GM12891 (cell line): ENCODE data around the gene RWDD2A.
"Not testable (repeated sequence)": the region's sequence is repeated elsewhere in the genome, so short reads cannot be mapped to it uniquely, and the experiment has no call there.

Experiments
- DNase-seq: peaks from one replicate; pipeline ENCODE4 v3.0.0; 2011; ENCODE audit warnings: low spot score; ENCODE audit not compliant: insufficient read length
- FAIRE-seq: peaks from 2 replicates; lab custom pipeline; 2011; peaks lifted over from hg19 to GRCh38; lab: Jason Lieb, UNC
- PAX5 ChIP-seq: IDR thresholded peaks from 2 replicates; pipeline ENCODE4 v1.6.1; 2011; ENCODE audit warnings: low read length, moderate library complexity, mild to moderate bottlenecking; ENCODE audit not compliant: insufficient read depth, severe bottlenecking
- POLR2A ChIP-seq: IDR thresholded peaks from 2 replicates; pipeline ENCODE4 v1.6.1; 2011; ENCODE audit warnings: low read depth, low read length, control low read depth
- POLR2AphosphoS5 ChIP-seq: IDR thresholded peaks from 2 replicates; pipeline ENCODE4 v1.6.1; 2011; ENCODE audit warnings: low read depth, low read length, control low read depth
- POU2F2 ChIP-seq: IDR thresholded peaks from 2 replicates; pipeline ENCODE4 v1.6.1; 2011; ENCODE audit warnings: low read depth, mild to moderate bottlenecking, control low read depth, low read length, moderate library complexity
- SPI1 ChIP-seq: IDR thresholded peaks from 2 replicates; pipeline ENCODE4 v1.6.1; 2011; ENCODE audit warnings: low read depth, low read length, control low read depth
- TAF1 ChIP-seq: IDR thresholded peaks from 2 replicates; pipeline ENCODE4 v1.6.1; 2011; ENCODE audit warnings: low read depth, low read length, control low read depth

RWDD2A gene

GRCh38 chr6:83180426-83180950 is 12.7 kb upstream of the RWDD2A start:
- TF ChIP-seq SPI1 (no peak), PAX5 (no peak), TAF1 (no peak), POLR2A (no peak), POLR2AphosphoS5 (no peak), POU2F2 (no peak)
- FAIRE-seq (no peak), DNase-seq (no peak)

- TF ChIP-seq TAF1: no peak
- TF ChIP-seq POLR2AphosphoS5: no peak
- TF ChIP-seq SPI1: no peak
- TF ChIP-seq POLR2A: no peak
- no peak for TF ChIP-seq POU2F2
- TF ChIP-seq PAX5: no peak
- no peak for DNase-seq
- no peak for FAIRE-seq
Observed at GRCh38 chr6:83182114-83182513, 11.0 kb upstream of the RWDD2A start.

- no peak for DNase-seq
- TF ChIP-seq POLR2AphosphoS5: no peak
Observed at GRCh38 chr6:83183082-83183828, 9.9 kb upstream of the RWDD2A start.

GRCh38 chr6:83185096-83185495 is 8.1 kb upstream of the RWDD2A start:
- peak; percentile 59 for FAIRE-seq
- DNase-seq: no peak
- no peak for TF ChIP-seq POU2F2
- no peak for TF ChIP-seq POLR2A
- TF ChIP-seq PAX5: no peak
- no peak for TF ChIP-seq SPI1
- TF ChIP-seq TAF1: no peak
- no peak for TF ChIP-seq POLR2AphosphoS5

More at GRCh38 chr6:83183082-83183828, 9.9 kb upstream of the RWDD2A start:
- no peak for FAIRE-seq

- TF ChIP-seq POLR2AphosphoS5: no peak
- FAIRE-seq (no peak), DNase-seq (no peak)
Observed at GRCh38 chr6:83188501-83188900, 4.7 kb upstream of the RWDD2A start.

GRCh38 chr6:83190626-83191025 is 2.5 kb upstream of the RWDD2A start:
- no peak for TF ChIP-seq PAX5
- no peak for TF ChIP-seq POU2F2
- no peak for TF ChIP-seq SPI1
- TF ChIP-seq POLR2A: no peak
- TF ChIP-seq POLR2AphosphoS5: no peak
- no peak for TF ChIP-seq TAF1
- FAIRE-seq (no peak), DNase-seq (no peak)

GRCh38 chr6:83191974-83192373 is 1.2 kb upstream of the RWDD2A start:
- FAIRE-seq: not testable (repeated sequence)

GRCh38 chr6:83192456-83192855 is 701 bp upstream of the RWDD2A start:
- FAIRE-seq (peak; percentile 23), DNase-seq (no peak)
- TF ChIP-seq POU2F2 (no peak), SPI1 (no peak), POLR2A (no peak), PAX5 (no peak), TAF1 (no peak), POLR2AphosphoS5 (no peak)

More at GRCh38 chr6:83191974-83192373, 1.2 kb upstream of the RWDD2A start:
- not testable (repeated sequence) for DNase-seq

GRCh38 chr6:83193747-83194566 is 800 bp downstream of the RWDD2A start:
- DNase-seq (peak; percentile 21), FAIRE-seq (peak; percentile 43)
- TF ChIP-seq SPI1: no peak
- no peak for TF ChIP-seq TAF1

- TF ChIP-seq POU2F2: no peak
- TF ChIP-seq PAX5: no peak
- TF ChIP-seq TAF1: no peak
- TF ChIP-seq SPI1: no peak
- no peak for TF ChIP-seq POLR2AphosphoS5
- TF ChIP-seq POLR2A: no peak
- DNase-seq (no peak), FAIRE-seq (no peak)
Observed at GRCh38 chr6:83198486-83199172, 5.5 kb downstream of the RWDD2A start.
